Thymus (tissue), 11 donors: Measurements from ENCODE around the gene LUC7L3. TPM values are rescaled to one million over a fixed set of nuclear protein-coding genes. Genes with fewer than 3 reads are reported as not detected.
A peak's percentile ranks its signal among the peaks of the same experiment; 100 is the strongest.
"Not testable (repeated sequence)": the region's sequence is repeated elsewhere in the genome, so short reads cannot be mapped to it uniquely, and the experiment has no call there.

ENCODE experiments used
- DNase-seq, 9 donors: peaks; one replicate each; pipeline ENCODE4 v3.0.0-alpha.2; 2013; ENCODE audit warnings: low spot score in 9 of 9, low read depth in 6 of 9, missing footprints in 1 of 9
- H3K27ac ChIP-seq, 2 donors: one replicate each; pipeline ENCODE4 v1.5.1; 2013; ENCODE audit warnings: control low read depth in 1 of 2, low read depth in 1 of 2, low read length in 1 of 2, mild to moderate bottlenecking in 1 of 2, moderate library complexity in 1 of 2
- H3K27me3 ChIP-seq, 2 donors: one replicate each; pipeline ENCODE4 v1.5.1; 2013; ENCODE audit warnings: low read length in 1 of 2; ENCODE audit not compliant: control insufficient read depth in 2 of 2, insufficient read depth in 1 of 2
- H3K36me3 ChIP-seq, 2 donors: one replicate each; pipeline ENCODE4 v1.5.1; 2013; ENCODE audit warnings: low read length in 1 of 2, mild to moderate bottlenecking in 1 of 2, moderate library complexity in 1 of 2; ENCODE audit not compliant: control insufficient read depth in 2 of 2, insufficient read depth in 2 of 2
- H3K4me1 ChIP-seq, 2 donors: one replicate each; pipeline ENCODE4 v1.5.1; 2013; ENCODE audit warnings: low read length in 2 of 2; ENCODE audit not compliant: control insufficient read depth in 2 of 2, insufficient read depth in 2 of 2
- H3K4me3 ChIP-seq, 2 donors: one replicate each; pipeline ENCODE4 v1.5.1; 2013; ENCODE audit warnings: low read length in 2 of 2, control low read depth in 1 of 2, mild to moderate bottlenecking in 1 of 2
- H3K9me3 ChIP-seq, 2 donors: one replicate each; pipeline ENCODE4 v1.5.1; 2013; ENCODE audit warnings: low read length in 1 of 2, mild to moderate bottlenecking in 1 of 2; ENCODE audit not compliant: control insufficient read depth in 2 of 2, insufficient read depth in 1 of 2
- WGBS: extraction: QIAGEN DNeasy Blood & Tissue Kit; methylation state at CpG from one replicate; pipeline ENCODE4 v1.1.7; 2013; 5-methylcytosine and 5-hydroxymethylcytosine counted together
- polyA plus RNA-seq: library from polyadenylated mRNA; stranded (reverse); fragments of 200-250 nt; gene quantifications from one replicate; pipeline ENCODE4 v1.2.3, GENCODE V29; 2013
- total RNA-seq: library from RNA; stranded (reverse); fragments of 120-200 nt; gene quantifications from one replicate; pipeline ENCODE4 v1.2.4, GENCODE V29; 2013
- donor health status: healthy.

LUC7L3 gene
- total and polyA plus RNA-seq, 2 donors, result 145 to 200 TPM

GRCh38 chr17:50797135-50797810, 77.9 kb downstream of the LUC7L3 start:
- WGBS, result 85% methylated on average over 11 of the region's 11 CpGs
- Histone ChIP-seq H3K9me3 (no peaks in the 10 kb centered on the region), H3K4me1 (peaks cover 0 to 10% of the 10 kb centered on the region in 2 donors), H3K4me3 (no peak overlapping the region), H3K36me3 (no peaks in the 10 kb centered on the region), H3K27ac (no peak overlapping the region), H3K27me3 (no peaks in the 10 kb centered on the region)
- no peak for DNase-seq

DNA sequence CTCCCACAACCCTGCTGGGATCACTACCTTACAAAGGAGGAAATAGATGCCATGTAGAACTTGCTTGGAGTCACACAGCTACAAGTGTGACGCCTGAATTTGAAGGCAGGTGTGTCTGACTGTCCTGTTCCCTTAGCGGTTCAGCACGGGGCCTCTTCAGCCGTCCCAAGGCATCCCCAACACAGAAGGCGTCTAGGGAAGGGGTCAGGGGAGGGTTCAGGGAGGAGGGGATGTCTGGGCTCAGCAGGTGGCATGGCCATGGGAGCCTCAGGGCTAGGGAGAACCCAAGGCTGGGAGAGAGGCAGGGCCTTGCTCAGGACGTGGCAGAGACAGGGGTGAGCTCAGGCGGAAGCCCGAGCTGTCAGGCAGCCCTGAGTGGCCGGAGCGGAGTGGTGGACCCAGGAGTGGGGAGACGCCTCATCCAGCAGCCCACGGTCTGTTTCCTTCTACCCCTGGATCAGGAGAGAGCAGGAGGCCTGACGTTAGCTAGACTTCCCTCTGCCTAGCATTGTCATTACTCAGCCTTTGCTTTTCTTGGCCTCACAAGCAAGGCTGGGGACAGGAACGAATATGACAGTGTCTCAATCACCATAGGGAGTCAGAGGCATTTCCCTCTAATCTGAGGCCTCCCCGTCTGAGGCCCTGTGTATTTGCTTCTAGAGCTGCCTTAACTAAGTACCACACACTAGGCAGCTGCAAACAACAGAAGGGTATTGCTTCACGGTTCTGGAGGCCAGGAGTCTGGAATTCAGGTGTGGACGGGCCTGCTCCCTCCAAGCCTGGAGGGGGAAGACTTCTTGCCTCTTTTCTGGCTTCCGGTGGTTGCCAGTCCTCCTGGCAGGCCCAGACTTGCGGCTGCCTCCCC, 79.3 kb downstream of the LUC7L3 start:
- peaks cover 0 to 10% of the 10 kb centered on the region in 2 donors for H3K4me1 ChIP-seq
- peak overlapping the region; percentile 41 to 62 for H3K27ac ChIP-seq
- no peaks in the 10 kb centered on the region for H3K36me3 ChIP-seq
- H3K9me3 ChIP-seq, result no peaks in the 10 kb centered on the region
- 96% methylated on average over 19 of the region's 19 CpGs for WGBS
- H3K27me3 ChIP-seq, result no peaks in the 10 kb centered on the region
- DNase-seq, result no peak
- H3K4me3 ChIP-seq, result no peak overlapping the region

DNA sequence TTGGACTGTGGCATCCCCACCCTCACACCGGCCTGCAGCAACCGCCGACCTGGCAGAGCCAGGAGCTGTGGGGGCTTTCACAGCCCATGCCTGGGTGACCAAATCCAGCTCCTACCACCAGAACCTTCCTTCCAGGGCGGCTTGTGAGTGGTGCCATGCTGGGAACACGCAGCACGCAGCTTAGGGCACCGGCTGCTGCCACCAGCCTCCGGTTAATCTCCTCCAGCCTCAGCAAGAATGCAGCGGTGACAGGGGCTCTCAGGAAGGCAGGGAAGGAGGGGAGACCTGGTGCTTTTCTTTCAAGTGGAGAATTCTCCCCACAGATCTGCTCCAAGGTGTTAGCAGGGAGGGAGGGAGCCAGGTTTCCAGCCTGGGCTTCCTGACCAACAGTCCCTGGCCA, 80.2 kb downstream of the LUC7L3 start:
- Histone ChIP-seq H3K4me1 (peaks cover 0 to 10% of the 10 kb centered on the region in 2 donors), H3K27me3 (no peaks in the 10 kb centered on the region), H3K9me3 (no peaks in the 10 kb centered on the region), H3K36me3 (no peaks in the 10 kb centered on the region), H3K4me3 (no peak overlapping the region), H3K27ac (no peak overlapping the region)
- 96% methylated on average over 9 of the region's 9 CpGs for WGBS
- DNase-seq, result no peak

GRCh38 chr17:50800196-50800700, 80.8 kb downstream of the LUC7L3 start:
- Histone ChIP-seq H3K9me3 (no peaks in the 10 kb centered on the region), H3K36me3 (no peaks in the 10 kb centered on the region), H3K4me1 (peaks cover 0 to 10% of the 10 kb centered on the region in 2 donors), H3K4me3 (no peak overlapping the region), H3K27me3 (no peaks in the 10 kb centered on the region), H3K27ac (no peak overlapping the region)
- WGBS, result 98% methylated on average over 12 of the region's 12 CpGs
- no peak for DNase-seq

GRCh38 chr17:50802609-50803571, 83.5 kb downstream of the LUC7L3 start:
- DNase-seq, result no peak
- no peaks in the 10 kb centered on the region for H3K27me3 ChIP-seq
- no peak overlapping the region for H3K27ac ChIP-seq
- peaks cover 0 to 8% of the 10 kb centered on the region in 2 donors for H3K4me1 ChIP-seq
- no peaks in the 10 kb centered on the region for H3K9me3 ChIP-seq
- H3K4me3 ChIP-seq, result no peak overlapping the region
- H3K36me3 ChIP-seq, result no peaks in the 10 kb centered on the region
- 94% methylated on average over 12 of the region's 12 CpGs for WGBS

- Histone ChIP-seq H3K9me3 (no peaks in the 10 kb centered on the region), H3K27ac (no peak overlapping the region), H3K27me3 (no peaks in the 10 kb centered on the region), H3K4me1 (peaks cover 0 to 6% of the 10 kb centered on the region in 2 donors), H3K36me3 (no peaks in the 10 kb centered on the region), H3K4me3 (no peak overlapping the region)
- WGBS, result 87% methylated on average over 6 of the region's 6 CpGs
- no peak for DNase-seq
These were observed 84.3 kb downstream of the LUC7L3 start for GRCh38 chr17:50803676-50804075.

DNA sequence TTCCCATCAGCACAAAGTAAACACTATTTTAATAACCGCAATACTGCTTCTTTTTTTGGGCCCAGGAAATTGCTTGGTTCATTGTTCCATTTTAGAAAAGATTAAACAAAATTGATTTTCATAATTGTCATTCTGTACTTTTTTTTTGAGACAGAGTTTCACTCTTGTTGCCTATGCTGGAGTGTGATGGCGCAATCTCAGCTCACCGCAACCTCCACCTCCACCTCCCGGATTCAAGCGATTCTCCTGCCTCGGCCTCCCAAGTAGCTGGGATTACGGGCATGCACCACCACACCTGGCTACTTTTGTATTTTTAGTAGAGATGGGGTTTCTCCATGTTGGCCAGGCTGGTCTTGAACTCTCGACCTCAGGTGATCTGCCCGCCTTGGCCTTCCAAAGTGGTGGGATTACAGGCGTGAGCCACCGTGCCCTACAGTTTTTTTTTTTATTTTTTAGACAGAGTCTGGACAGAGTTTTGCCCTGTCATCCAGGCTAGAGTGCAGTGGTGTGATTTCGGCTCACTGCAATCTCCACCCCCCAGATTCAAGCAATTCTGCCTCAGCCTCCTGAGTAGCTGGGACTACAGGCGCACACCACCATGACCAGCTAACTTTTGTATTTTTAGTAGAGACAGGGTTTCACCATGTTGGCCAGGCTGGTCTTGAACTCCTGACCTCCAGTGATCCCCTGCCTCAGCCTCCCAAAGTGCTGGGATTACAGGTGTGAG, 85.5 kb downstream of the LUC7L3 start:
- not testable (repeated sequence) for DNase-seq, H3K36me3 ChIP-seq, H3K4me1 ChIP-seq, H3K27ac ChIP-seq, H3K9me3 ChIP-seq, H3K4me3 ChIP-seq, H3K27me3 ChIP-seq
- WGBS, result 98% methylated on average over 13 of the region's 13 CpGs

DNA sequence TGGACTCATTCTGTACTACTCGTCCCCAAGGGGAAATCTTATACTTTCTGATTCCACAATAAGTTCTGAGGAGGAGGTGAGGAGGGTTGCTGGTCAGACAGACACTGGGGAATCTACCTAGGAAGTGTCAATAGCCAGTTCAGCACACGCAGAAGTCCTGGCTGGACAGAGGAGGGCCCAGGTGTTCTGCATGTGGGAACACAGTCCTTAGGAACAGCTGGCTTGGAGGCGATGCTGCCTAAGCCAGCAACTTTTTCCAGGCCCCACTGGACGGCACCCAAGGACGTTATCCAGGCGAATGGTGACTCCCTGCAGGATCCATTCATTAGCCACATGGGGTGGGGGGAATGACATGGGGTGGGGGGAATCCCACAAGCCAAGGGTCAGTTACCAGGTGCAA, 86.1 kb downstream of the LUC7L3 start:
- H3K4me3 ChIP-seq, result no peak overlapping the region
- WGBS, result 79% methylated on average over 6 of the region's 6 CpGs
- H3K4me1 ChIP-seq, result no peaks in the 10 kb centered on the region
- H3K9me3 ChIP-seq, result no peaks in the 10 kb centered on the region
- no peak overlapping the region for H3K27ac ChIP-seq
- no peaks in the 10 kb centered on the region for H3K27me3 ChIP-seq
- DNase-seq, result no peak
- no peaks in the 10 kb centered on the region for H3K36me3 ChIP-seq
